Measurements from ENCODE around the gene GNA12. TPM values are rescaled to one million over a fixed set of nuclear protein-coding genes. Genes with fewer than 3 reads are reported as not detected.

GNA12 gene
- total and polyA plus RNA-seq, 9 of the 15 experiments (the other 6 are each of a cell fraction or from before 2014, with no cell fraction given) = 0.65 to 32.7 (median 9.6) TPM

GRCh38 chr7:2720024-2720423 is 124.1 kb downstream of the GNA12 start:
- ATAC-seq (no peak), DNase-seq (ENCODE audit: extremely low read depth in 1 of 4, low spot score in 3 of 4) (no peak), FAIRE-seq (no peak)
- H3K36me3 ChIP-seq (ENCODE audit: control insufficient read depth, insufficient read depth, low read length) = no peaks in the 10 kb centered on the region; the same call in 2 of the 3 replicates
- no peaks in the 10 kb centered on the region for H3K79me2 ChIP-seq (ENCODE audit: control insufficient read depth, insufficient read depth, low read length)
- no peaks in the 10 kb centered on the region for H4K20me1 ChIP-seq (replicated peaks; ENCODE audit: control insufficient read depth, insufficient read depth, low read length)
- H3K9me3 ChIP-seq (replicated peaks; ENCODE audit: control insufficient read depth, insufficient read depth, low read depth, low read length) = no peaks in the 10 kb centered on the region
- H3K27ac ChIP-seq (ENCODE audit: extremely low read depth, low read depth, low read length) = no peak overlapping the region
- no peaks in the 10 kb centered on the region for H3K27me3 ChIP-seq (ENCODE audit: control insufficient read depth in 2 of 2, insufficient read depth in 2 of 2, low read length in 2 of 2)
- H3K9me1 ChIP-seq (ENCODE audit: control insufficient read depth, insufficient read depth, low read length) = no peaks in the 10 kb centered on the region
- TF ChIP-seq ZBTB1 (CRISPR knock-in tag; IDR thresholded peaks at IDR 0.05; ENCODE audit: borderline replicate concordance, low read depth) (no peak), BRD9 (IDR thresholded peaks at IDR 0.05; ENCODE audit: low read depth, partially characterized antibody) (no peak), SIX5 (IDR thresholded peaks at IDR 0.05; ENCODE audit: borderline replicate concordance in 1 of 2, insufficient read depth in 1 of 2, low read depth in 1 of 2, low read length in 2 of 2) (no peak), CHD1 (IDR thresholded peaks at IDR 0.05; ENCODE audit: low read length) (no peak), EGR1 (conservative IDR thresholded peaks at IDR 0.05) (peak; percentile 60), ZNF23 (CRISPR knock-in tag; IDR thresholded peaks at IDR 0.05) (no peak), PHB2 (IDR thresholded peaks at IDR 0.05; ENCODE audit: low read depth) (no peak), E2F3 (CRISPR knock-in tag; IDR thresholded peaks at IDR 0.05) (no peak), CBX5 (IDR thresholded peaks at IDR 0.05; ENCODE audit: borderline replicate concordance, low read depth) (no peak), U2AF1 (optimal IDR thresholded peaks at IDR 0.05; ENCODE audit: low read depth, low read length) (no peak), MYNN (IDR thresholded peaks at IDR 0.05) (peak; percentile 98), MYNN (CRISPR knock-in tag; IDR thresholded peaks at IDR 0.05) (no peak), HCFC1 (IDR thresholded peaks at IDR 0.05; ENCODE audit: low read depth, low read length) (no peak)
- TF ChIP-seq, protein P1, sequence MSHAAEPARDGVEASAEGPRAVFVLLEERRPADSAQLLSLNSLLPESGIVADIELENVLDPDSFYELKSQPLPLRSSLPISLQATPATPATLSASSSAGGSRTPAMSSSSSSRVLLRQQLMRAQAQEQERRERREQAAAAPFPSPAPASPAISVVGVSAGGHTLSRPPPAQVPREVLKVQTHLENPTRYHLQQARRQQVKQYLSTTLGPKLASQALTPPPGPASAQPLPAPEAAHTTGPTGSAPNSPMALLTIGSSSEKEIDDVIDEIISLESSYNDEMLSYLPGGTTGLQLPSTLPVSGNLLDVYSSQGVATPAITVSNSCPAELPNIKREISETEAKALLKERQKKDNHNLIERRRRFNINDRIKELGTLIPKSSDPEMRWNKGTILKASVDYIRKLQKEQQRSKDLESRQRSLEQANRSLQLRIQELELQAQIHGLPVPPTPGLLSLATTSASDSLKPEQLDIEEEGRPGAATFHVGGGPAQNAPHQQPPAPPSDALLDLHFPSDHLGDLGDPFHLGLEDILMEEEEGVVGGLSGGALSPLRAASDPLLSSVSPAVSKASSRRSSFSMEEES (CRISPR knock-in tag; IDR thresholded peaks at IDR 0.05) = no peak
- TF ChIP-seq, protein P2, sequence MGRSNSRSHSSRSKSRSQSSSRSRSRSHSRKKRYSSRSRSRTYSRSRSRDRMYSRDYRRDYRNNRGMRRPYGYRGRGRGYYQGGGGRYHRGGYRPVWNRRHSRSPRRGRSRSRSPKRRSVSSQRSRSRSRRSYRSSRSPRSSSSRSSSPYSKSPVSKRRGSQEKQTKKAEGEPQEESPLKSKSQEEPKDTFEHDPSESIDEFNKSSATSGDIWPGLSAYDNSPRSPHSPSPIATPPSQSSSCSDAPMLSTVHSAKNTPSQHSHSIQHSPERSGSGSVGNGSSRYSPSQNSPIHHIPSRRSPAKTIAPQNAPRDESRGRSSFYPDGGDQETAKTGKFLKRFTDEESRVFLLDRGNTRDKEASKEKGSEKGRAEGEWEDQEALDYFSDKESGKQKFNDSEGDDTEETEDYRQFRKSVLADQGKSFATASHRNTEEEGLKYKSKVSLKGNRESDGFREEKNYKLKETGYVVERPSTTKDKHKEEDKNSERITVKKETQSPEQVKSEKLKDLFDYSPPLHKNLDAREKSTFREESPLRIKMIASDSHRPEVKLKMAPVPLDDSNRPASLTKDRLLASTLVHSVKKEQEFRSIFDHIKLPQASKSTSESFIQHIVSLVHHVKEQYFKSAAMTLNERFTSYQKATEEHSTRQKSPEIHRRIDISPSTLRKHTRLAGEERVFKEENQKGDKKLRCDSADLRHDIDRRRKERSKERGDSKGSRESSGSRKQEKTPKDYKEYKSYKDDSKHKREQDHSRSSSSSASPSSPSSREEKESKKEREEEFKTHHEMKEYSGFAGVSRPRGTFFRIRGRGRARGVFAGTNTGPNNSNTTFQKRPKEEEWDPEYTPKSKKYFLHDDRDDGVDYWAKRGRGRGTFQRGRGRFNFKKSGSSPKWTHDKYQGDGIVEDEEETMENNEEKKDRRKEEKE (IDR thresholded peaks at IDR 0.05; ENCODE audit: borderline replicate concordance in 1 of 2, control insufficient read depth in 1 of 2, low read depth in 2 of 2, low read length in 1 of 2) = no peak
- TF ChIP-seq, protein P3, sequence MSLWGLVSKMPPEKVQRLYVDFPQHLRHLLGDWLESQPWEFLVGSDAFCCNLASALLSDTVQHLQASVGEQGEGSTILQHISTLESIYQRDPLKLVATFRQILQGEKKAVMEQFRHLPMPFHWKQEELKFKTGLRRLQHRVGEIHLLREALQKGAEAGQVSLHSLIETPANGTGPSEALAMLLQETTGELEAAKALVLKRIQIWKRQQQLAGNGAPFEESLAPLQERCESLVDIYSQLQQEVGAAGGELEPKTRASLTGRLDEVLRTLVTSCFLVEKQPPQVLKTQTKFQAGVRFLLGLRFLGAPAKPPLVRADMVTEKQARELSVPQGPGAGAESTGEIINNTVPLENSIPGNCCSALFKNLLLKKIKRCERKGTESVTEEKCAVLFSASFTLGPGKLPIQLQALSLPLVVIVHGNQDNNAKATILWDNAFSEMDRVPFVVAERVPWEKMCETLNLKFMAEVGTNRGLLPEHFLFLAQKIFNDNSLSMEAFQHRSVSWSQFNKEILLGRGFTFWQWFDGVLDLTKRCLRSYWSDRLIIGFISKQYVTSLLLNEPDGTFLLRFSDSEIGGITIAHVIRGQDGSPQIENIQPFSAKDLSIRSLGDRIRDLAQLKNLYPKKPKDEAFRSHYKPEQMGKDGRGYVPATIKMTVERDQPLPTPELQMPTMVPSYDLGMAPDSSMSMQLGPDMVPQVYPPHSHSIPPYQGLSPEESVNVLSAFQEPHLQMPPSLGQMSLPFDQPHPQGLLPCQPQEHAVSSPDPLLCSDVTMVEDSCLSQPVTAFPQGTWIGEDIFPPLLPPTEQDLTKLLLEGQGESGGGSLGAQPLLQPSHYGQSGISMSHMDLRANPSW (CRISPR knock-in tag; IDR thresholded peaks at IDR 0.05) = no peak
- in situ Hi-C loops (cut with MboI) = no loop called here
- H3K4me3 ChIP-seq = no peak overlapping the region
- peaks cover 36 to 57% of the 10 kb centered on the region in 2 experiments for H3K4me1 ChIP-seq (replicated peaks in 1 of 2; ENCODE audit: control insufficient read depth in 2 of 2, insufficient read depth in 2 of 2, low read length in 2 of 2)
- H2AFZ ChIP-seq (ENCODE audit: low read depth, low read length) = no peak overlapping the region
- peak overlapping the region in 1 of 2 experiments; percentile 80; a peak in 1 of 4 replicates for H3K9ac ChIP-seq (ENCODE audit: insufficient read depth in 1 of 2, low read depth in 2 of 2, low read length in 2 of 2)
- CTCF ChIA-PET (ENCODE audit: low intra/inter-chr PET ratio) = no interaction called here
- H3K4me2 ChIP-seq (ENCODE audit: insufficient read depth, low read length) = no peak overlapping the region
- 69% methylated on average over 16 of the region's 16 CpGs for WGBS (ENCODE audit: insufficient coverage, low coverage, missing lambda C conversion rate)
- no TSS peak for BruUV-seq (replicated peaks)
- POLR2A ChIA-PET = interaction anchor here (1.0 kb wide), 1 partner anchor 9 kb away, joined by 3 read pairs; no protein-coding TSS in a partner anchor
- intact Hi-C loops (cut with micrococcal nuclease) = no loop called here

Measured in K562 (cell line).